Thyroid gland (tissue), 4 donors: ENCODE data around the gene ANKS1A. TPM values are rescaled to one million over a fixed set of nuclear protein-coding genes. Genes with fewer than 3 reads are reported as not detected.

Experiments
- DNase-seq, 2 donors: peaks; one replicate each; pipeline ENCODE4 v3.0.0-alpha.2; 2019
- H3K27ac ChIP-seq, 3 donors: fragments of 200-600 bp; sonication (generic); 1 replicate in 2 of 3; 2 replicates in 1 of 3; pipeline ENCODE4 v1.5.1; 2016 to 2019; ENCODE audit warnings: mild to moderate bottlenecking in 1 of 3, moderate library complexity in 1 of 3
- H3K27me3 ChIP-seq: fragments of 200-600 bp; sonication (generic); one replicate; pipeline ENCODE4 v1.5.1; 2019
- H3K36me3 ChIP-seq, 2 donors: fragments of 200-600 bp; sonication (generic); one replicate each; pipeline ENCODE4 v1.5.1; 2016 to 2019
- H3K4me1 ChIP-seq, 2 donors: fragments of 200-600 bp; sonication (generic); one replicate each; pipeline ENCODE4 v1.5.1; 2017 to 2019
- H3K4me3 ChIP-seq, 3 donors: fragments of 200-600 bp; sonication (generic); replicated peaks in 1 of 3; 1 replicate in 2 of 3; 2 replicates in 1 of 3; pipeline ENCODE4 v1.5.1; 2016; ENCODE audit warnings: mild to moderate bottlenecking in 1 of 3
- H3K9me3 ChIP-seq: fragments of 200-600 bp; sonication (generic); one replicate; pipeline ENCODE4 v1.5.1; 2017
- CTCF ChIP-seq, 6 experiments: fragments of 200-600 bp in 3 of 6; fragments of 450-650 bp in 3 of 6; sonication (generic) in 3 of 6; IDR thresholded peaks; one replicate each; pipeline ENCODE4 v1.5.1; 2016 to 2019; ENCODE audit warnings: antibody characterized with exemption in 6 of 6, mild to moderate bottlenecking in 2 of 6, inconsistent platforms in 1 of 6, moderate library complexity in 1 of 6
- POLR2A ChIP-seq, 2 donors: fragments of 450-650 bp; IDR thresholded peaks; one replicate each; pipeline ENCODE4 v1.6.1; 2017; ENCODE audit warnings: antibody characterized with exemption in 2 of 2, mild to moderate bottlenecking in 2 of 2, moderate library complexity in 1 of 2
- WGBS, 2 donors: methylation state at CpG; one replicate each; pipeline ENCODE4 v1.1.5; 2017; 5-methylcytosine and 5-hydroxymethylcytosine counted together
- intact Hi-C: fragments of 100-400 bp; cut with DNase I; formaldehyde crosslinking; loops from one replicate; pipeline ENCODE4 v1.15.1; 2023
- total RNA-seq, 4 donors: library from RNA; depleted of rRNA; stranded (reverse); fragments of >200 nt; gene quantifications; one replicate each; pipeline ENCODE4 v1.2.3, GENCODE V29; 2016

ANKS1A gene
- total RNA-seq, 4 donors from 2014 or later, result 29.9 to 43.8 (median 34.4) TPM

- no peak for TF ChIP-seq POLR2A (IDR thresholded peaks at IDR 0.05)
- TF ChIP-seq CTCF (IDR thresholded peaks at IDR 0.05), result no peak
- Histone ChIP-seq H3K4me3 (no peak overlapping the region), H3K36me3 (no peaks in the 10 kb centered on the region), H3K4me1 (peaks cover 19 to 41% of the 10 kb centered on the region in 2 donors), H3K9me3 (no peaks in the 10 kb centered on the region), H3K27ac (peak overlapping the region; percentile 33 to 61 (median 39)), H3K27me3 (no peaks in the 10 kb centered on the region)
- WGBS, 2 donors, result 14 to 25% methylated on average over 5 of the region's 5 CpGs
- intact Hi-C loops, result no loop called here
- peak; percentile 97 to 99 for DNase-seq
These were observed 45.5 kb downstream of the ANKS1A start for GRCh38 chr6:34934516-34934915.

GRCh38 chr6:34938268-34938667 is 49.2 kb downstream of the ANKS1A start:
- Histone ChIP-seq H3K4me1 (peaks cover 30 to 57% of the 10 kb centered on the region in 2 donors), H3K27ac (peak overlapping the region in 1 of 3 donors; percentile 68), H3K4me3 (no peak overlapping the region), H3K9me3 (no peaks in the 10 kb centered on the region), H3K27me3 (no peaks in the 10 kb centered on the region), H3K36me3 (no peaks in the 10 kb centered on the region)
- DNase-seq, result peak; percentile 15 to 30
- intact Hi-C loops, result no loop called here
- TF ChIP-seq POLR2A (IDR thresholded peaks at IDR 0.05) (no peak), CTCF (IDR thresholded peaks at IDR 0.05) (no peak)
- WGBS, 2 donors, result 70 to 73% methylated on average over 3 of the region's 3 CpGs

- intact Hi-C loops, result no loop called here
- no peak for TF ChIP-seq POLR2A (IDR thresholded peaks at IDR 0.05)
- Histone ChIP-seq H3K9me3 (no peaks in the 10 kb centered on the region), H3K27me3 (no peaks in the 10 kb centered on the region), H3K4me3 (no peak overlapping the region), H3K27ac (peak overlapping the region; percentile 47 to 68 (median 62)), H3K36me3 (no peaks in the 10 kb centered on the region), H3K4me1 (peaks cover 26 to 44% of the 10 kb centered on the region in 2 donors)
- no peak for DNase-seq
- WGBS, 2 donors, result 44 to 56% methylated on average over 4 of the region's 4 CpGs
These were observed 51.0 kb downstream of the ANKS1A start for GRCh38 chr6:34940030-34940434.

GRCh38 chr6:34941421-34941820 is 52.4 kb downstream of the ANKS1A start:
- Histone ChIP-seq H3K9me3 (no peaks in the 10 kb centered on the region), H3K4me1 (peaks cover 22 to 34% of the 10 kb centered on the region in 2 donors), H3K27ac (no peak overlapping the region), H3K4me3 (no peak overlapping the region), H3K27me3 (no peaks in the 10 kb centered on the region), H3K36me3 (no peaks in the 10 kb centered on the region)
- intact Hi-C loops, result no loop called here
- no peak for DNase-seq
- TF ChIP-seq POLR2A (IDR thresholded peaks at IDR 0.05) (no peak), CTCF (IDR thresholded peaks at IDR 0.05) (no peak)
- 97% methylated on average over 4 of the region's 4 CpGs for WGBS, 2 donors

GRCh38 chr6:34945317-34945716 is 56.3 kb downstream of the ANKS1A start:
- no peak for TF ChIP-seq POLR2A (IDR thresholded peaks at IDR 0.05)
- TF ChIP-seq CTCF (IDR thresholded peaks at IDR 0.05), result no peak
- DNase-seq, result no peak
- WGBS, 2 donors, result 96 to 100% methylated on average over 1 of the region's 1 CpG
- H3K9me3 ChIP-seq, result no peaks in the 10 kb centered on the region
- peaks cover 3 to 27% of the 10 kb centered on the region in 2 donors for H3K4me1 ChIP-seq
- H3K4me3 ChIP-seq, result no peak overlapping the region
- intact Hi-C loops, result no loop called here
- no peaks in the 10 kb centered on the region for H3K27me3 ChIP-seq
- no peak overlapping the region for H3K27ac ChIP-seq
- no peaks in the 10 kb centered on the region for H3K36me3 ChIP-seq

DNA sequence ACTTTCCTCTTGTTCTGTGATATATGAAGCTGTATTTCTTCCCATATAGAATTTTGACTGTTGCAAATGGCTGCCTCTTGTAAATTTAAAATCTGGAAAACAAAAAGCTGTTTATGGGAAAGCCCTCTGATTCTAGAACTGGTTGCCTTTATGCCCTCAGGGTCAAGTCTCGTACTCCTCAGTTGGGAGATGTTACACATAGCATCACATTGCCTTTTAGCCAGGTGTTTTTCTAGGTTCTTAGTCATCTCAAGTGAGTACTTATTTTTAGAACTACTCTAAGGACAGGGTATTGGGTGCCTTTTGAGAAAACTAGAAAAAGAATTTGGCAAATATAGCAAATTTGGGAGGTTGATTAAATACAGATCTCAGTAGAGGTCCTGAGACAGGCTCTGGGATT is 58.5 kb downstream of the ANKS1A start:
- Histone ChIP-seq H3K9me3 (no peaks in the 10 kb centered on the region), H3K27ac (peak overlapping the region in 1 of 3 donors; percentile 44), H3K36me3 (no peaks in the 10 kb centered on the region), H3K4me3 (no peak overlapping the region), H3K4me1 (peaks cover 0 to 20% of the 10 kb centered on the region in 2 donors), H3K27me3 (no peaks in the 10 kb centered on the region)
- WGBS, 2 donors, result 65 to 81% methylated on average over 1 of the region's 1 CpG
- no peak for TF ChIP-seq POLR2A (IDR thresholded peaks at IDR 0.05)
- intact Hi-C loops, result no loop called here
- no peak for DNase-seq
